ENCODE data around the gene ATP6V1B1. TPM values are rescaled to one million over a fixed set of nuclear protein-coding genes. Genes with fewer than 3 reads are reported as not detected.

ATP6V1B1 gene
- total and polyA plus RNA-seq, 2 experiments from 2014 or later = not detected

DNA sequence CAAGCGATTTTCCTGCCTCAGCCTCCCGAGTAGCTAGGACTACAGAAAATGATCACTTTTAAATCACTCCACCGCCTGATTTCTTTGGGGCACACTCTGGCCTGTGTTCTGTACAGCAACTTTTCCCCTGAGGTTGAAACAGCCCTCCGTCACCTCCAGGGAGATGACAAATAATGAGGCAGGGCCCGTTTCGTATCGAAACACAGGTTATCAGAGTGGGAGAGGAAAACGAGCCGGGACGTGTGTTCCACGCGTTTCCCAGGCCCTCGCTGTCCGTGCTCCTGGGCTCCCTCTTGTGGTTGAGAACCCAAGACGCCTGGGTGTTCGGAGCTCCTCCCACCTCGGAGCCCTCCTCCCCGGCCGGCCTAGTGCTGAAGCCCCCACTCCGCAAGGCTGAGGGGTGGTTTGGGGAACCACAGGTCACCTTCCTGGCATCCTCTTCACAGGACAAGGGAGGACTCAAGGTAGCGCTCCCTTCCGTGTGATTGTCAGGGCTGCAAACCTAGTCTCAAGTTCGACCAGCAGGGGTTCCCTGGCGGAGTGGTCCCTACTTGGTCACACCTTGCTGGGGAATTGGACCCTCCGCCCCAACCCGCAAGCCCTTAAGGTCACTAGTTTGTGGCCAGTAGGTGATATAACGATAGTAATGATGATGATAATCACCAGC is 12.8 kb downstream of the ATP6V1B1 start:
- Mint-ChIP-seq H3K9me3 (no peaks in the 10 kb centered on the region), H3K27me3 (ENCODE audit: insufficient read depth, low read depth, poor library complexity) (peaks cover 36% of the 10 kb centered on the region), H3K27ac (no peak overlapping the region), H3K4me1 (peaks cover 18% of the 10 kb centered on the region), H3K36me3 (ENCODE audit: low read depth) (no peaks in the 10 kb centered on the region), H3K4me3 (peak overlapping the region; percentile 69)
- ATAC-seq (peak; percentile 87), DNase-seq (ENCODE audit: low spot score) (peak; percentile 93)
- Histone ChIP-seq H3K4me3 (peak overlapping the region; percentile 51), H3K4me1 (ENCODE audit: insufficient read depth) (peaks cover 11% of the 10 kb centered on the region), H4K20me1 (replicated peaks; ENCODE audit: insufficient read depth) (no peaks in the 10 kb centered on the region), H3K27ac (ENCODE audit: low read depth) (no peak overlapping the region), H3F3A (replicated peaks; ENCODE audit: low read depth) (no peaks in the 10 kb centered on the region), H2AFZ (peak overlapping the region; percentile 96), H3K79me2 (replicated peaks; ENCODE audit: insufficient read depth) (no peaks in the 10 kb centered on the region), H3K27me3 (ENCODE audit: insufficient read depth) (peaks cover 61% of the 10 kb centered on the region), H3K4me2 (peak overlapping the region; percentile 86), H3K36me3 (ENCODE audit: insufficient read depth) (no peaks in the 10 kb centered on the region), H3K9me2 (ENCODE audit: insufficient read depth) (no peaks in the 10 kb centered on the region)
- peak; percentile 13 for TF ChIP-seq EZH2 (IDR thresholded peaks at IDR 0.05; ENCODE audit: low read depth, unreplicated experiment)
- TF ChIP-seq, protein P1, sequence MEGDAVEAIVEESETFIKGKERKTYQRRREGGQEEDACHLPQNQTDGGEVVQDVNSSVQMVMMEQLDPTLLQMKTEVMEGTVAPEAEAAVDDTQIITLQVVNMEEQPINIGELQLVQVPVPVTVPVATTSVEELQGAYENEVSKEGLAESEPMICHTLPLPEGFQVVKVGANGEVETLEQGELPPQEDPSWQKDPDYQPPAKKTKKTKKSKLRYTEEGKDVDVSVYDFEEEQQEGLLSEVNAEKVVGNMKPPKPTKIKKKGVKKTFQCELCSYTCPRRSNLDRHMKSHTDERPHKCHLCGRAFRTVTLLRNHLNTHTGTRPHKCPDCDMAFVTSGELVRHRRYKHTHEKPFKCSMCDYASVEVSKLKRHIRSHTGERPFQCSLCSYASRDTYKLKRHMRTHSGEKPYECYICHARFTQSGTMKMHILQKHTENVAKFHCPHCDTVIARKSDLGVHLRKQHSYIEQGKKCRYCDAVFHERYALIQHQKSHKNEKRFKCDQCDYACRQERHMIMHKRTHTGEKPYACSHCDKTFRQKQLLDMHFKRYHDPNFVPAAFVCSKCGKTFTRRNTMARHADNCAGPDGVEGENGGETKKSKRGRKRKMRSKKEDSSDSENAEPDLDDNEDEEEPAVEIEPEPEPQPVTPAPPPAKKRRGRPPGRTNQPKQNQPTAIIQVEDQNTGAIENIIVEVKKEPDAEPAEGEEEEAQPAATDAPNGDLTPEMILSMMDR (conservative IDR thresholded peaks at IDR 0.05; ENCODE audit: low read depth in 2 of 2) = peak; percentile 78 to 85
- TF ChIP-seq, protein P2, sequence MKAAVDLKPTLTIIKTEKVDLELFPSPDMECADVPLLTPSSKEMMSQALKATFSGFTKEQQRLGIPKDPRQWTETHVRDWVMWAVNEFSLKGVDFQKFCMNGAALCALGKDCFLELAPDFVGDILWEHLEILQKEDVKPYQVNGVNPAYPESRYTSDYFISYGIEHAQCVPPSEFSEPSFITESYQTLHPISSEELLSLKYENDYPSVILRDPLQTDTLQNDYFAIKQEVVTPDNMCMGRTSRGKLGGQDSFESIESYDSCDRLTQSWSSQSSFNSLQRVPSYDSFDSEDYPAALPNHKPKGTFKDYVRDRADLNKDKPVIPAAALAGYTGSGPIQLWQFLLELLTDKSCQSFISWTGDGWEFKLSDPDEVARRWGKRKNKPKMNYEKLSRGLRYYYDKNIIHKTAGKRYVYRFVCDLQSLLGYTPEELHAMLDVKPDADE (IDR thresholded peaks at IDR 0.05) = no peak

DNA sequence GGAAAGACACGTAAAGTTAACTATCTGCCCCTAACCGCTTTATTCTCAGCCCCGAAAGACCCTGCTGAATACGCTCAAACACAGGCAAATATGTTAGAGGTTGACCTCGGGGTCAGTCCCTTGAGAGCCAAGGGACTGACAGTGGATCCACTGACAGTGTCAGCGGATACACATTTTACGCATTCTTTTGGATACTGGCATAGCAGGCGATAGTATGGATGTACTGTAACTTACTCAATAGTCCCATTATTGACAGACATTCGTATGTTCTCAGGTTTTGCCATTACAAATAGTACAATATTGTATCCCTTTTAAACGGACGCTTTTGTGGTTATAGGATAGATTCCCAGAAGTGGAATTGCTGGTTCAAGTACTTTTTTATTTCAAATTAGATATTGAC is 13.4 kb downstream of the ATP6V1B1 start:
- Histone ChIP-seq H3K36me3 (ENCODE audit: insufficient read depth) (no peaks in the 10 kb centered on the region), H3F3A (replicated peaks; ENCODE audit: low read depth) (no peaks in the 10 kb centered on the region), H3K79me2 (replicated peaks; ENCODE audit: insufficient read depth) (no peaks in the 10 kb centered on the region), H3K4me1 (ENCODE audit: insufficient read depth) (peaks cover 11% of the 10 kb centered on the region), H4K20me1 (replicated peaks; ENCODE audit: insufficient read depth) (no peaks in the 10 kb centered on the region), H3K4me3 (peak overlapping the region; percentile 51), H3K4me2 (peak overlapping the region; percentile 86; the same call in 1 of the 2 replicates), H3K9me2 (ENCODE audit: insufficient read depth) (no peaks in the 10 kb centered on the region), H3K27me3 (ENCODE audit: insufficient read depth) (peaks cover 57% of the 10 kb centered on the region), H2AFZ (no peak overlapping the region; the same call in 1 of the 2 replicates), H3K27ac (ENCODE audit: low read depth) (no peak overlapping the region)
- DNase-seq (ENCODE audit: low spot score) (no peak), ATAC-seq (no peak)
- Mint-ChIP-seq H3K36me3 (ENCODE audit: low read depth) (no peaks in the 10 kb centered on the region), H3K27me3 (ENCODE audit: insufficient read depth, low read depth, poor library complexity) (peaks cover 31% of the 10 kb centered on the region), H3K9me3 (no peaks in the 10 kb centered on the region), H3K27ac (no peak overlapping the region), H3K4me1 (peaks cover 12% of the 10 kb centered on the region), H3K4me3 (no peak overlapping the region)
- TF ChIP-seq NANOG (IDR thresholded peaks at IDR 0.05; ENCODE audit: borderline replicate concordance) = no peak
- TF ChIP-seq ZNF114 (CRISPR knock-in tag; IDR thresholded peaks at IDR 0.05) = no peak
- TF ChIP-seq EZH2phosphoT487 (IDR thresholded peaks at IDR 0.05; ENCODE audit: unreplicated experiment) = no peak
- TF ChIP-seq ZNF331 (CRISPR knock-in tag; IDR thresholded peaks at IDR 0.05; ENCODE audit: low read depth) = no peak
- TF ChIP-seq, protein P2 (IDR thresholded peaks at IDR 0.05) = no peak
- TF ChIP-seq, protein P3, sequence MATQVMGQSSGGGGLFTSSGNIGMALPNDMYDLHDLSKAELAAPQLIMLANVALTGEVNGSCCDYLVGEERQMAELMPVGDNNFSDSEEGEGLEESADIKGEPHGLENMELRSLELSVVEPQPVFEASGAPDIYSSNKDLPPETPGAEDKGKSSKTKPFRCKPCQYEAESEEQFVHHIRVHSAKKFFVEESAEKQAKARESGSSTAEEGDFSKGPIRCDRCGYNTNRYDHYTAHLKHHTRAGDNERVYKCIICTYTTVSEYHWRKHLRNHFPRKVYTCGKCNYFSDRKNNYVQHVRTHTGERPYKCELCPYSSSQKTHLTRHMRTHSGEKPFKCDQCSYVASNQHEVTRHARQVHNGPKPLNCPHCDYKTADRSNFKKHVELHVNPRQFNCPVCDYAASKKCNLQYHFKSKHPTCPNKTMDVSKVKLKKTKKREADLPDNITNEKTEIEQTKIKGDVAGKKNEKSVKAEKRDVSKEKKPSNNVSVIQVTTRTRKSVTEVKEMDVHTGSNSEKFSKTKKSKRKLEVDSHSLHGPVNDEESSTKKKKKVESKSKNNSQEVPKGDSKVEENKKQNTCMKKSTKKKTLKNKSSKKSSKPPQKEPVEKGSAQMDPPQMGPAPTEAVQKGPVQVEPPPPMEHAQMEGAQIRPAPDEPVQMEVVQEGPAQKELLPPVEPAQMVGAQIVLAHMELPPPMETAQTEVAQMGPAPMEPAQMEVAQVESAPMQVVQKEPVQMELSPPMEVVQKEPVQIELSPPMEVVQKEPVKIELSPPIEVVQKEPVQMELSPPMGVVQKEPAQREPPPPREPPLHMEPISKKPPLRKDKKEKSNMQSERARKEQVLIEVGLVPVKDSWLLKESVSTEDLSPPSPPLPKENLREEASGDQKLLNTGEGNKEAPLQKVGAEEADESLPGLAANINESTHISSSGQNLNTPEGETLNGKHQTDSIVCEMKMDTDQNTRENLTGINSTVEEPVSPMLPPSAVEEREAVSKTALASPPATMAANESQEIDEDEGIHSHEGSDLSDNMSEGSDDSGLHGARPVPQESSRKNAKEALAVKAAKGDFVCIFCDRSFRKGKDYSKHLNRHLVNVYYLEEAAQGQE (IDR thresholded peaks at IDR 0.05; ENCODE audit: unreplicated experiment) = no peak
